CD4-positive, alpha-beta T cell treated with Interleukin-10 for 1 hour (primary cell): ENCODE measurements around the gene FBXO41.

Experiments used
- DNase-seq: peaks from one replicate; pipeline ENCODE4 v3.0.0-alpha.2; 2020

Gene FBXO41, protein sequence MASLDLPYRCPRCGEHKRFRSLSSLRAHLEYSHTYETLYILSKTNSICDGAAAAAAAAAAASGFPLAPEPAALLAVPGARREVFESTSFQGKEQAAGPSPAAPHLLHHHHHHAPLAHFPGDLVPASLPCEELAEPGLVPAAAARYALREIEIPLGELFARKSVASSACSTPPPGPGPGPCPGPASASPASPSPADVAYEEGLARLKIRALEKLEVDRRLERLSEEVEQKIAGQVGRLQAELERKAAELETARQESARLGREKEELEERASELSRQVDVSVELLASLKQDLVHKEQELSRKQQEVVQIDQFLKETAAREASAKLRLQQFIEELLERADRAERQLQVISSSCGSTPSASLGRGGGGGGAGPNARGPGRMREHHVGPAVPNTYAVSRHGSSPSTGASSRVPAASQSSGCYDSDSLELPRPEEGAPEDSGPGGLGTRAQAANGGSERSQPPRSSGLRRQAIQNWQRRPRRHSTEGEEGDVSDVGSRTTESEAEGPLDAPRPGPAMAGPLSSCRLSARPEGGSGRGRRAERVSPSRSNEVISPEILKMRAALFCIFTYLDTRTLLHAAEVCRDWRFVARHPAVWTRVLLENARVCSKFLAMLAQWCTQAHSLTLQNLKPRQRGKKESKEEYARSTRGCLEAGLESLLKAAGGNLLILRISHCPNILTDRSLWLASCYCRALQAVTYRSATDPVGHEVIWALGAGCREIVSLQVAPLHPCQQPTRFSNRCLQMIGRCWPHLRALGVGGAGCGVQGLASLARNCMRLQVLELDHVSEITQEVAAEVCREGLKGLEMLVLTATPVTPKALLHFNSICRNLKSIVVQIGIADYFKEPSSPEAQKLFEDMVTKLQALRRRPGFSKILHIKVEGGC

GRCh38 chr2:73284296-73285158, at the start of gene FBXO41:
FBXO41 (minus strand) TSS chr2:73284478; CDS start chr2:73269630, 14,848 bp downstream.
- DNase-seq = peak; percentile 73

DNA sequence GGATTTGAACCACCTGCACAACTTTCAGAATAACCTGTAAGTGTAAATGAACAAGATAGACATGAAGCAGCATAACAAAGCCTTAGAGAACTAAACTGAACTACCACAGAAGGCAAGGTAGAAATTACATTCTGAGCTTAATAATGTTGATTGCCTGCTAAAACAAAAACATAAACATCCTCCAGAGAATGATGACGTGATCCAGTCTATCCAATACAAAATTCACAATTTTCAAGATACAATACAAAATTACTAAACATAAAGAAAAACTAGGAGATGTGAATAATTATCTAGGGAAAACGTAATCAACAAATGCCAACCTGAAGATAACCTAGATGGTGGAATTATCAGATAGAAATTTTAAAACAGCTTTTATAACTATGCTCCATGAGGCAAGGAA, 49.8 kb upstream of the FBXO41 start:
- no peak for DNase-seq

DNA sequence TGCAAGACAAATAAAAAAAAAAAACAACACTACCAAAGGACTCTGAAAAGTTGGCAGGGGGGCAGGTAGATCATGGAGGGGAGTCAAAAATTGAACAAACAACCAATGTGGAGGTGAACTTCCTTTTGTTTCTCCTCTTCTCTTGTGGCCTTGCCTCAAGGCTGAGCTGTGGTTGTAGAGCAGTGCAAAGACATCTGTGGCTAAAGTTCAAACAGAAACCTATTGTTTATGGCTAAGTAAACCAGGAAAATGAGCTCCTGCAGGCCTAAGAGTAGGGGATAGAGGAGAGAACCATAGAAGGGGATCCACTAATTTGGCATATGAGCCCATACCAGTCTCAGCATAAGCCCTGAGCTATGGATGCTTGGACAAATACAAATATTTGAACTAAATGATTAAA, 49.3 kb upstream of the FBXO41 start:
- DNase-seq = no peak

DNA sequence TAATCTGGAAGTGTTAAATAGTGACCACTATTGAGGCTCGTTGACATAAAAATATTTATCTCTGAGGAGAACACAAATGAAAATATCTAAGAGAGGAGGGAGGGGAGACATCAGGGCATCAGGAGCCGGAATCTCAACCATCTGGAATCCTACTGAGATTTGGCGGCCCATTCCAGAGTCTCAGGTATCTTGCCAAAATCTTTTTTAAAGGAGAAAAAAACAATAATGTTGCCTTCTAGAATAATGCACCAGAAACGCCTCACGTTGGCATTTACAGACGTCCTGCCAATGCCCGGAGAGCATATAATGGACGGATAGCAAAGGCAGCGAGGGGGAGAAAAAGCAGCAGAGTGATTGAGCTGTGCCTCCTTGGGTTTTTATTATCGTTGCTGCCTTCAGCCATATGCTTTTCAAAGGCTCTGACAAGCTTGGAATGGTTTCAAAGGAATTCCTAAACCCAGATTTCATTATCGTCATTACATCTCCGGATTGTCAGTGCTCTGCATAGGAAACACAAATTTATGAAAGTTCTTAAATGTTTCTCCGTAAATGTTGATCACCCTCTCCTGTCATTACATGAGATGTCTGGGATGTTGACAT, 39.9 kb upstream of the FBXO41 start:
- DNase-seq = no peak

DNA sequence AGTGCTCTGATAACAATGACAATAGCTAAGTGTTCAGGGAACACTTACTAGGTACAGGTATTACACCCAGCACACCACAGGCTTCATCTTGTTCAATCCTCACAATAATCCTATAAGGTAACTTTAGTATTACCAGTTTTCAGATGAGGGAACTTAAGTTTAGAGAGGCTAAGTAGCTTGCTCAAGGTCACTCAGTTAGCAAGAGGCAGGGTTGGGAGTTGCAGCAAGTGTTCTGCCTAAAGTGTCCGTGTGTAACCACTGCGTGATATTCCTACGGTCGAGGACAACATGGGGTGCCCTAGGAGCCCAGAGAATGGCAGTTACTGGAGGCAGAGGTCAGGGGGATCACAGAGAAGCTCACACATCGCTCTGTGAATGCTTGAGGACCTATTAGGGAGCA, 39.3 kb upstream of the FBXO41 start:
- DNase-seq = no peak

- no peak for DNase-seq
Observed at GRCh38 chr2:73314441-73314840, 30.2 kb upstream of the FBXO41 start.

DNA sequence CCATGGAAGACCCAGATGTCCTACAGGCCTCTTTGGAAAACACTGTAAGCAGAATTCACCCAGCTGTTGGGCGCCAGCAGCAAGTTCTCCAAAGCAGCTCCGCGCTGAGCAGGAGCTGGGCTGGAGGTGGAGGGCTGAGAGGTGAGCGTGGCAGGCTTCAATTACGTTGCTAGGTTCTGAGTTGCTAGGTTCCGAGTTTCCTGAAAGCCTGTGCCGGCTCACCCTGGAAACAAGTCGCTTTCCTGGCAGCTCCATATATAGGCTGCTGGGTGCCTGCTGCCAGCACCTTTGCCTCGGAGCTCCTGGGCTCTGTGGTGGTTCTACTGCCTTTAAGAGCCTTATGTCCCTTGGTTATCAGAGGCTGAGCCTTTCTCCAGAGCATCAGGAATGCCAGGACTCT, 23.4 kb upstream of the FBXO41 start:
- no peak for DNase-seq

DNA sequence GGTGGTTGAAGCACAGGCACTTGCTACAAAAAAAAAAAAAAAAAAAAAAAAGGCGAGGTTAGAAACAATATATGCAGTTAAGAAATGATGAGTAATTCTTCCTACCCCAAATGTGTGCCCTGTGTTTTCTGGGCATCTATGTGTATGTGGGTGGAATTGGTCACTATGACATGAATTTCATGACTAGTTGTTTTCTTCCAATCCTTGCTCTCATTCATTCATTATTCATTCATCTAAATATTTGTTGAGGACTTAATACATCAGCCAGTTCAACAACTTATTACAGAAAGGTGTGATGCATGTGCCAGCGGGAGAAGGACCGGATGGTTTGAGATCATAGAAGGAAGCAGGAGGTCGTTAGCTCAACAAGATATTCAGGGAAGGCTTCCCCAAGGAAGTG, 17.4 kb upstream of the FBXO41 start:
- DNase-seq = no peak

GRCh38 chr2:73300926-73301325, 16.6 kb upstream of the FBXO41 start:
- no peak for DNase-seq

DNA sequence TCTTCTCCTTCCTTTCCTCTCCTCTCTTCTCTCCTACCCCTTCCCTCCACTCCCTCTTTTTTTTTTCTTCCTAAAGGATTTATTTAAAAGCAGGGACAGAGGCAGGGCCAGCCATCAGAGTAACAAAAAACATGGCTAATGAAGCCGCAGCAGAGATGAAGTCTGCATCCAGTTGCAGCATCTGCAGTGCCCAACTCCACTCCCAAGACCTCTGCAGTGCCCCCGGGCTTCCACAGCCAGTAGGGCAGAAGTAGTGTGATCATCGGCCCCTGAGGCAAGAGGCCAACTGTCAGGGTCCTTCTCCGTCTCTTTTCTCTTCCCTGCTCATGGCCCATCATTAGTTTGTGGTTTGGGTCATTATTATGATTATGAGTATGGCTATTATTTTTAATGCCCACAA, 13.3 kb upstream of the FBXO41 start:
- DNase-seq = no peak

- DNase-seq = no peak
Observed at GRCh38 chr2:73297151-73297559, 12.9 kb upstream of the FBXO41 start.

GRCh38 chr2:73295751-73296400, 11.6 kb upstream of the FBXO41 start:
- no peak for DNase-seq

DNA sequence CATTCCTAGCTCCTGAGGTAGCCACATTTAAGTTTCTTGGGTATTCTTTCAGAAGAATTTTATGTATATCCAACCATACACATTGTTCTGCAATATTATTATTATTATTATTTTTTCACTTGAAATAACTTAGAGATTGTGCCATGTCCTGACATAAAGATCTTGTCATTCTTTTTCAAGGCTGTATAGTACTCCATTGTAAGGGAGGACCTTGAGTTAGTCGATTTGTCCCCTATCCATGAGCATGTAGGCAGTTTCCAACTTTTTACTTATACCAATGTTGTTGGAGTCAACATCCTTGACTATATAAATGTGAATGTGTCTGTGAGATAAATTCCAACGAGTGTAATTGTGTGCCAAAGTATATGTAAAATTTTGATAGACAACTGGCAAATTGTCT, 10.0 kb upstream of the FBXO41 start:
- no peak for DNase-seq

- DNase-seq = peak; percentile 95
Observed at GRCh38 chr2:73293534-73294171, 9.4 kb upstream of the FBXO41 start, which contains the start of gene EGR4. EGR4 (minus strand) TSS chr2:73293548; CDS start chr2:73293317, 231 bp downstream.

- DNase-seq = no peak
Observed at GRCh38 chr2:73292906-73293533, 8.7 kb upstream of the FBXO41 start.

DNA sequence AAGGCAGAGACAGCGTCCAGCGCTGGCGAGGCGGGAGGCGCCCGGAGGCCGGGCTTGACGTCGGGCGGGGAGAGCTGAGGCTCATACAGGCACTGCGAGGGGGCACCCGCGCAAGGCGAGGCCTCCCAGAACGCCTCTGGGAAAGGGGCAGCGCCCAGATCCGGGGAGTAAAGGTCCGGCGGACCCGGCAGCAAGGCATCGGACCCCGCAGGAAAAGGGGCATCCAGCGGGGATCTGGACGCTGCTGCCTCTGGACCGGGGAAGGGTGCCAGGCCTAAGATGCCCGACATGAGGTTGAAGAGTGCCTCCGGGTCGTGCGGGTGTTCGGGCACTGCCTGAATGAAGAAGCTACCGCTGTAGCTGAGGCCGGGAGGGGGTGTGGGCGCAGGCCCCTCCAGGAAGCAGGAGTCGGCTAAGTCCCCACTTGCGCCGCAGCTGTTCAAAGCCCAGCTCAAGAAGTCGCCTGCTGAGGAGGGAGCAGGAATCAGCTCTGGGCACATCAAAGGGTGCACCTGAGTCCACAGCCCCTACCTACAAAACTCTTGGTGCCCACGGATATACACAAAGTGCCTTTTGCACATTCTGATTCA, 8.1 kb upstream of the FBXO41 start:
- DNase-seq = no peak

DNA sequence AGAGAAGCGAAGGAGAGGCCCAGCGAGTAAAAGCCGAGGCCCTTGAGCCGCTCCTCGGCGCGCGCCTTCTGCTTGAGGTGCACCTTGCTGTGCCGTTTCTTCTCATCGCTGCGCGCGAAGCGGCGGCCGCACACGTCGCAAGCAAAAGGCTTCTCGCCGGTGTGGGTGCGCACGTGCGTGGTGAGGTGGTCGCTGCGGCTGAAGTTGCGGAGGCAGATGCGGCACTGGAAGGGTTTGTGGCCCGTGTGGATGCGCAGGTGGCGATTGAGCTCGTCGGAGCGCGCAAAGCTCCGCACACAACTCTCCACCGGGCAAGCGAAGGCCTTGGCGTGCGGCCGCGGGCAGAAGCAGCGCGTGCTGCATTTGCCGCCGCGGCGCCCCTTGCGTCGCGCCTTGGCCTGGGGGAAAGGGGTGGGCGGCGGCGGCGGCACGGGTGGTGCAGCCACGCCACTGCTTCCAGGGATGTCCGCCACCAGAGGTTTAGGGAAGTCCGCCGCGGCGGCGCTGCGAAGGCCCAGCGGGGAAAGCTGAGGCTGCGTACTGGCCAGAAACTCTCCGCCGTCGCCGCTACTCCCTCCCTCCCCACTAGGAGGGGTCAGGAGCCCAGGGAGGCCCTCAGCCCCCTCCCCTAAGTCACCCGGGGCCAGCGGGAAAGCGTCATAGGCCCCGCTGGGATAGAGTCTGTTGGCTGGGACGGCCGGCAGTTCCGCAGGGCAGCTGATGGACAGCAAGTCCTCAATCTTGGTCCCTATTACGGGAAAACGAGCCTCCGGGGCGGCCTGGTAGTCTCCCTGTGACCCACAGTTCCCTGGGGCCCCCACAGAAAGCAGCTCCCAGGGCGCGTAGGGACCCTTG, 7.4 kb upstream of the FBXO41 start:
- DNase-seq = no peak

DNA sequence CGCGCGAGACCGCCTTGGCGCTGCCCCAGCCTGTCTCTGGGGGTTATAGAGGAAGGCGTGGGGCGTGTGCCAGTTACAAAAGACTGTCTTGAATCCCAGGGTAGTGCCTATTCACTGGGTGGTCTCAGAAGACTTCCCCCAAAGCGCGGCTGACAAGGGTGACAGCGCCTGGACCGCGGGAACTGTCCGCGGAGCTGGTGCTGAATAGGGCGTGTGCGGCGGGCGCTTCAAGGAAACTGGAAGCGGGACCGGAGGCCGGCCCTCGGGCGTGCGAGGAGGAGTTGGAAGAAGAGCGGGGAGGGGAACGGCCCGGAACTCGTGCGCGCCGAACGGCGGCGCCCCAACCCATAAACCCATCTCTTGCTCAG, 6.8 kb upstream of the FBXO41 start:
- peak; percentile 60 for DNase-seq

DNA sequence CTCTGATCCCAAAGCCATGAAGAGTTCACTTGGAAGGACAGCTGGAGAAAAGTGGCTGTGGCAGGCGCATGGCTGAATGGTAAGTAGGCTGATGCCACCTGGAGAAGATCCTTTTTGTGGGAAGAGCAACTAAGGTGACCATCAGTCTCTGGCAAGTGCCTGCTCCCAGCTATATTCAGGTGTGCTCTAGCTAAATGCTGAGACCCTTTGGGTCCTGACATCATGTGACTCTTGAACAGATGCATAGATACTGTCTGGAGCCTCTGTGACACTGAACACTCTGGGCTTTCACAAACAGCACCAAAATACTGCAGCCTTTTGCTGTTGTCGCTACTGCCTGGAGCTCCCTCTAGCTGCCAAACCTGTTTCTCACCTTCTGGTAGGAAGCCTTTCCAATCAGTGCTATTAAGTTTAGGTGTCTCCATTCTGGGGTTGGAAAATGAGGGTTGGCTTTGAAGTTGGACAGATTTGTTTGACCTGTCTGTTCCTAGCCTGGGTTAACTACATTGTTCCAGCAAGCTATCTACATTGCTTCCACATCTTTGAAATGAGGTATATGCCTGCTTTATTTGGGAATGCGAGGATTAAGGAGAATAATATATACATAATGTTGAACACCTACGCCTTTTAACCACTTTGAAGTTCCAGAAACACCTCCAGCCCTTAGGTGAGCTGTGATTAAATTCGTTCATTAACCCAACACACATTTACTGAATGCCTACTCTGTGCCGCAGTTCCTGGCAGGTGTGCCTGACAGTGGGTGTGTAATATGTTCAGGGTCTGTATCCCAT, 6.0 kb upstream of the FBXO41 start:
- peak; percentile 66 for DNase-seq
